RKO (cell line): Measurements from ENCODE around the gene SEMA3D.

ENCODE experiments used
- DNase-seq: peaks from one replicate; pipeline ENCODE4 v3.0.0-alpha.2; 2016; ENCODE audit warnings: low spot score

Gene SEMA3D

DNA sequence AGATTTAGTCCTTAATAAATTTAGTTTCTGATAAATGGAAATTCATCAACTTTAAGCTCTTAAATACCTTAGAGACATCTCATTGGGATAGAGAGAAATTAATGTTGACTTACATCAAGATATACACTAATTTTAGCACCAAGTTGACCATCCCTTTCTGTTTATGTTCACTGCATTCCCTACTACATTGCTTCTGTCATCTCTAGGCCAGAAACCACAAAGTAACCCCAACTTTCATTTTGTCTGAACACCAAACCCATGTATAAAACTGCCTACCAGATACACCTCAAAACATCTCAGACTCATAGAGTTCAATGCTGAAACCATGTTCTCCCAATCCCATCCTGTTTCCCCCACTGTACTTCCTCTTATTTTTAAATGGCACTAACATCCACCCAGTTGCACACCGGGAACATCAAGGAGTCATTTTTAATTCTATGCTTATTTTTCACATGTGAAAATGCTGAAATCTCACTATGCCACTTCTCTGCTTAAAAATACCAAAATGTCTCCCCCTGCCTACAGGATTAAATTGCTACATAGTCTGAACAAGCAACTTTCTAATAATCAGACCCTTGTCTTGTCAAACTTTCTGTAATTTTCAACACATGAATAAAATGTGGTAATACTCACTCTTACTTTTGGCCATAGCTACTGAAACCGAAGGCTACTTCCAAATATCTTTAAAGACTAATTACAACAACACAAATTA is 201.6 kb downstream of the SEMA3D start:
- DNase-seq: no peak

DNA sequence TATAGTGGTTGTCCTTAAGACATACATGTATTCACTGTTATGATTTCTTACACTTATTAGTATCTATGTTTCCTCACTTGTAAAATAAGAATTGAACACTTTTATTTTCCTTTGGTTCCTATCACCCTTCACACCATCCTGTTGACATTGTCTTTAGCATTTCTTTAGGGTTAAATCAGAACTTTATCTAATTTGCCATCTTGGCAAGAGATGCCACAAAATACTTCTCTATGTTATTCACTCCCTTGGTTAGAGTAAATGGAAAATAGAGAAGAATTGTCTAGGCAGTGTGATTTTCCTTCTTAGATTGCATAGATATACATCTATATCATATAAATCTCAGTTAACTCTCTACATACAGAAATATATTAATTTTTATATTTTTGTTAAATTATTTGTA is 204.7 kb downstream of the SEMA3D start:
- no peak for DNase-seq

- no peak for DNase-seq
These were observed 205.5 kb downstream of the SEMA3D start for GRCh38 chr7:84981055-84981976.

- DNase-seq: peak; percentile 28
These were observed 211.2 kb downstream of the SEMA3D start for GRCh38 chr7:84975586-84976185.

DNA sequence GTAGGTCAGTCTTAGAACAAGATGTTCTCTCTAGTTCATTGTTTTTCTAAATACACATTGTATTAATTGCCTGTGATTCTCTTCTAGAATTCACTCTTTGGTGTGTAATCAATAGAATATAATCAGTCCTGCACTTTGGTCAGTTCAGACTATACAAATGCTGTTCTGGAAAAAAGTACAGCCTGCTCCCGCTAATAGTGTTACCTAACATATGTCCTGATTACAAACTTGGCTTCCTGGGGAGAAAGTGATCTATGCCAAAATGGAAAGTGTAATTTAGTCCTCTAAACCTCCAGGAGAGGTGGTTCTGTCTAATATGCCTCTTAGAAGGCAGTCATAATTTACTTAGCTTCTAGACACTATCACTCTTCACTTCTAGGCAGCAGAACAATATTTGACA is 215.5 kb downstream of the SEMA3D start:
- no peak for DNase-seq

GRCh38 chr7:84970670-84971069 is 216.2 kb downstream of the SEMA3D start:
- no peak for DNase-seq

- DNase-seq: no peak
These were observed 233.6 kb downstream of the SEMA3D start for GRCh38 chr7:84953234-84953633.

DNA sequence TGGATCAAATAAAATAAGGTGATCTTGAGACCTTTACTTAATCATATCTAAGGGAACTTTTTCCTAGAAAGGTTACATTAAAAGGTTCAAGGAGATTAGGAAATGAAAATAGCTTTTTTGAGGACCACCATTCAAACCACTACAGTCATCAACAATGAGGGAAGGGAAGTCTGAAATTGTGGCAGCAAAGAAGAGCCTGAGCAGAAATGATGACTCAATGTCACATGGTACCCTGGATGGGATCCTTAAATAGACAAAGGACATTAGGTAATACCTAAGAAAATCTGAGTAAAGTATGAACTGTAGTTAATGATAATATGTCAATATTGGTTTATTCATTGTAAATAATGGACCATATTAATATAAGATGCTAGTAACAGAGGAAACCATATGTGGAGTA is 236.0 kb downstream of the SEMA3D start:
- no peak for DNase-seq

GRCh38 chr7:84949501-84949900 is 237.4 kb downstream of the SEMA3D start:
- DNase-seq: no peak

GRCh38 chr7:84949067-84949466 is 237.8 kb downstream of the SEMA3D start:
- no peak for DNase-seq

- DNase-seq: no peak
These were observed 238.2 kb downstream of the SEMA3D start for GRCh38 chr7:84948634-84949033.

DNA sequence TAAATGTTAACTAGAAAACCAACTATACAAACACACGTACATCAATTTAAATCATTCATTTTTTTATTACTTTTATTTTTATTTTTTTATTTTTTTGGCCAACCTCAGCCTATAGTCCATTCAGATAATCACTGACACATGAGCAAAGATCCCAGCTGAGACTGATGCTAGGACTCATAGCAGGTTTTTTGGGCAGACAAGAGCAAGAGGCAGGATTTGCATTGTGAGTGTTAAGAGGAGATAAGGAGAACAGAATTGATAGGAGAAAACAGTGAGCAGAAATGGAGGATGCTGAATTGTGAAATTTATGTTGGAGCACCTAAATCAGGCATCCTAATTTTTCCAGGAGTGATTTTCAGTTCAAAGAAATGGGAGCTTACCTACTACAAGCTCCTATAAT is 240.3 kb downstream of the SEMA3D start:
- DNase-seq: no peak
